ENCODE measurements around the gene SUMO4.

SUMO4 gene

DNA sequence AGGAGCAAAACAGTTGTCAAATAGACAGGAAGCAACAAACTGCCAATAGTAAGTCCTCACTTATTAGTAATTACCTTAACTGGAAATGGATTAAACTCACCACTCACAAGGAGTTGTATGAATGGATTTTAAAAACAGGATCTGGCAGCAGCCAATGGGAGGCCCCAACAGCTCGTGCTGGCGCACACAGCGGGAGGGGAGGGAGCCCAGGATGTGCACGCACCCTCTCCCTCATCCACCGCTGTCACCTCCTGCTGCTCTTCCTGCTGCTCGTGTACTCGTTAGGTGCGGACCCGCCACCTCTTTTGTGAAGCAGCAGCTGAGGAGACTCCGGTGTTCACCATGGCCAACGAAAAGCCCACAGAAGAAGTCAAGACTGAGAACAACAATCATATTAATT lies at the start of gene SUMO4:
SUMO4 (plus strand) TSS at position 213 of the 400 bp plus-strand sequence; CDS start at position 343, 130 bp downstream.
- no peak within 1 kb of the TSS for H3K4me3 Mint-ChIP-seq
- no peak for DNase-seq
- peaks cover 14% of the 10 kb centered on the region for H3K9me3 Mint-ChIP-seq
- TF ChIP-seq, protein P1, sequence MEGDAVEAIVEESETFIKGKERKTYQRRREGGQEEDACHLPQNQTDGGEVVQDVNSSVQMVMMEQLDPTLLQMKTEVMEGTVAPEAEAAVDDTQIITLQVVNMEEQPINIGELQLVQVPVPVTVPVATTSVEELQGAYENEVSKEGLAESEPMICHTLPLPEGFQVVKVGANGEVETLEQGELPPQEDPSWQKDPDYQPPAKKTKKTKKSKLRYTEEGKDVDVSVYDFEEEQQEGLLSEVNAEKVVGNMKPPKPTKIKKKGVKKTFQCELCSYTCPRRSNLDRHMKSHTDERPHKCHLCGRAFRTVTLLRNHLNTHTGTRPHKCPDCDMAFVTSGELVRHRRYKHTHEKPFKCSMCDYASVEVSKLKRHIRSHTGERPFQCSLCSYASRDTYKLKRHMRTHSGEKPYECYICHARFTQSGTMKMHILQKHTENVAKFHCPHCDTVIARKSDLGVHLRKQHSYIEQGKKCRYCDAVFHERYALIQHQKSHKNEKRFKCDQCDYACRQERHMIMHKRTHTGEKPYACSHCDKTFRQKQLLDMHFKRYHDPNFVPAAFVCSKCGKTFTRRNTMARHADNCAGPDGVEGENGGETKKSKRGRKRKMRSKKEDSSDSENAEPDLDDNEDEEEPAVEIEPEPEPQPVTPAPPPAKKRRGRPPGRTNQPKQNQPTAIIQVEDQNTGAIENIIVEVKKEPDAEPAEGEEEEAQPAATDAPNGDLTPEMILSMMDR (IDR thresholded peaks at IDR 0.05), result no peak
- peaks cover 91% of the 10 kb centered on the region for H3K36me3 Mint-ChIP-seq (ENCODE audit: low read depth)
- no peak within 1 kb of the TSS for H3K27ac Mint-ChIP-seq
- H3K27me3 Mint-ChIP-seq (ENCODE audit: low read depth, poor library complexity), result no peaks in the 10 kb centered on the region
- H3K4me1 Mint-ChIP-seq, result no peaks in the 10 kb centered on the region

DNA sequence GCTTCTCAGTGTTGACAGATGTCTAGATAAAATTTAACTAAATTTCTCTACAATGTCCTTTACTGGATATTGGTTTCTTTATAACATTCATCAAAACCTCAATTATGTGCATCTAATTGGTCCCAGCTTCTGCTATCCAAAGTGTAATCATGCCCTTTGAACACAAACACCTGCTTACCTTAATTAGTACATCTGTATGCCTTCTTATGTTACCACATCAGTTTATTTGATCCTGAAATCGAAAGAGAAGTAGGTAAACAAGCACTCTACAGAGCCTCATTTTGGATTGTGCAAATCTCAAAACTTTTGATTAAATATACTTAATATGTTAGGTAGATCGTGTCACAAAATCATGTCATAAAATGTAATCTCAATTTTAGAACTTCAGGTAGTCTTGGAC lies 46.1 kb upstream of the SUMO4 start:
- Mint-ChIP-seq H3K27me3 (ENCODE audit: low read depth, poor library complexity) (no peaks in the 10 kb centered on the region), H3K4me1 (peaks cover 4% of the 10 kb centered on the region), H3K9me3 (no peaks in the 10 kb centered on the region), H3K27ac (no peak overlapping the region), H3K36me3 (ENCODE audit: low read depth) (peaks cover 22% of the 10 kb centered on the region), H3K4me3 (no peak overlapping the region)
- TF ChIP-seq, protein P1 (IDR thresholded peaks at IDR 0.05), result no peak
- no peak for DNase-seq

DNA sequence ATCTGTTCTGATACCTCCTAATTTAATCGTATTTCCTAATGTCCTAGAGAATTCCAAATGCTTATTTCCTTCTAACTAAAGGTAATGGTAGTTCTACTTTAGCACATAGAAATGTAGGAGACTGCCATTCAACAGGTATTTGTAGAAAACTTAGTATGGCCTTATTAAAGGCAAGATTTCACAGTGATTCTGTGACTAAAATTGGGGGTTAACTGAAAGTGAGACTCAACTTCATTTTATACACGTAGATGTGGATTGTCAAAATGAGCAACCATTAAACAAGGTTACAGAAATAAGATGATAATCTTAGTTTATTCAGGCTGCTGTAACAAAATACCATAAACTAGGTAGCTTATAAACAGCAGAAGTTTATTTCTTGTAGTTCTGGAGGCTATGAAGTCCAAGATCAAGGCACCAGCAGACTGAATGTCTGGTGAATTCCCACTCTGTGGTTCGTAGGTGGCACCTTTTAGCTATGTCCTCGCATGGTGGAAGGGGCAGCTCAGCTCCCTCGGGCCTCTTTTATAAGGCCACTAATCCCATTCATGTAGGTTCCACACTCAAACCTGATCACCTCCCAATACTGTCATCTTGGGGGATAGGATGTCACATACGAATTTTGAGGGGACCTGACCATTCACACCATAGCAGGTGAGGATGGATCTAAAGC lies 43.8 kb upstream of the SUMO4 start:
- H3K9me3 Mint-ChIP-seq, result peaks cover 4% of the 10 kb centered on the region
- peaks cover 4% of the 10 kb centered on the region for H3K4me1 Mint-ChIP-seq
- H3K36me3 Mint-ChIP-seq (ENCODE audit: low read depth), result peaks cover 33% of the 10 kb centered on the region
- TF ChIP-seq, protein P1 (IDR thresholded peaks at IDR 0.05), result no peak
- H3K27me3 Mint-ChIP-seq (ENCODE audit: low read depth, poor library complexity), result no peaks in the 10 kb centered on the region
- no peak for DNase-seq
- H3K4me3 Mint-ChIP-seq, result no peak overlapping the region
- no peak overlapping the region for H3K27ac Mint-ChIP-seq

DNA sequence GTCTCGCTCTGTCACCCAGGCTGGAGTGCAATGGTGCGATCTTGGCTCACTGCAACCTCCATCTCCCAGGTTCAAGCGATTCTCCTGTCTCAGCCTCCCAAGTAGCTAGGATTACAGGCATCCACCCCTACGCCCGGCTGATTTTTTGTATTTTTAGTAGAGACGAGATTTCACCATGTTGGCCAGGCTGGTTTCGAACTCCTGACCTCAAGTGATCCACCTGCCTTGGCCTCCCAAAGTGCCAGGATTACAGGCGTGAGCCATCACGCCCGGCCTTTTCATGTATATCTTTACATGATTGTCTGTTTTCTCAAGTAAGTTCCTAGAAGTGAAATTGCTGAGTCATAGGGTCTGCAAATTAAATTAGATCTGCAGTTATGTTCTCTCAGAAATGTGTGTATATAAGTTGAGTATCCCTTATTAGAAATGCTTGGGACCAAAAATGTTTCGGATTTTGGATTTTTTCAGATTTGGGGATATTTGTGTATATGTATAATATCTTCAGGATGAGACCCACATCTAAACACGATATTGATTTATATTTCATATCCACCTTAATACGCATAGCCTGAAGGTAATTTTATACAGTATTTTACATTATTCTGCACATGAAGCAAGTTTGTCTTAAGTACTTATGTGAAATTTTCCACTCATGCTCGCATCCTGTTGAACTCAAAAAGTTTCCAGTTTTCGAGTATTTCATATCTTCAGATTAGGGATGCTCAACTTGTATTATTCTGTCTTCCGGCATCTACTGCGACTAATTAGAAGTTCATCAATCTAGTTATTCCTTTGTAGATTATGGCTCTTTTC lies 42.1 kb upstream of the SUMO4 start:
- Mint-ChIP-seq H3K27me3 (ENCODE audit: low read depth, poor library complexity) (no peaks in the 10 kb centered on the region), H3K9me3 (peaks cover 4% of the 10 kb centered on the region), H3K4me3 (no peak overlapping the region), H3K27ac (no peak overlapping the region), H3K36me3 (ENCODE audit: low read depth) (peaks cover 42% of the 10 kb centered on the region), H3K4me1 (peaks cover 4% of the 10 kb centered on the region)
- TF ChIP-seq, protein P1 (IDR thresholded peaks at IDR 0.05), result no peak
- no peak for DNase-seq

DNA sequence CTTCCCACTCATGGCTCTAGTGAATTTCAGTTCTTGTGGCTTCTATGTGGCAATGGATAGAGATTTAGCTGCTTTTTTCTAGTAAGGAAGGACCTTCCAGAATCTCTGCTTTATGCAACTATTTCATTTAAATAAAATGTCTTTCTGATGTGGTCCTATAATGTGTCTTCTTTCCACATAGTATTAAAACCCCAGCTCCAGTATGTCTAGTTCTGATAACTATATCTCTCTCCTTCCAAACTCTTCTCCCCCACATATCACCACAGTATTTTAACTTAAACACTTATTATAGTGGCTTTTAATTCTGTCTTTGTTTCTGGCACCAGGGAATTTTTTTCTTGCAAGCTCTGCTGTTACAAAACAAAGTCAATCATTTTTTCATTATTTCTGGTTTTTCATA lies 40.6 kb upstream of the SUMO4 start:
- H3K36me3 Mint-ChIP-seq (ENCODE audit: low read depth), result peaks cover 47% of the 10 kb centered on the region
- no peak for DNase-seq
- no peak overlapping the region for H3K27ac Mint-ChIP-seq
- H3K4me1 Mint-ChIP-seq, result no peaks in the 10 kb centered on the region
- TF ChIP-seq, protein P1 (IDR thresholded peaks at IDR 0.05), result no peak
- peaks cover 4% of the 10 kb centered on the region for H3K9me3 Mint-ChIP-seq
- no peak overlapping the region for H3K4me3 Mint-ChIP-seq
- no peaks in the 10 kb centered on the region for H3K27me3 Mint-ChIP-seq (ENCODE audit: low read depth, poor library complexity)
